ENCODE results near the gene F2RL2.

The F2RL2 gene

GRCh38 chr5:76582230-76583162, 40.7 kb downstream of the F2RL2 start:
- peak in 1 of 2 experiments; percentile 37 for DNase-seq

GRCh38 chr5:76580981-76581380, 42.2 kb downstream of the F2RL2 start:
- DNase-seq, result no peak

GRCh38 chr5:76579166-76579937, 43.9 kb downstream of the F2RL2 start:
- DNase-seq, result peak in 1 of 2 experiments; percentile 36

- no peak for DNase-seq
Measured at GRCh38 chr5:76576996-76577395, 46.2 kb downstream of the F2RL2 start.

GRCh38 chr5:76576450-76576849, 46.8 kb downstream of the F2RL2 start:
- no peak for DNase-seq

GRCh38 chr5:76571559-76571958, 51.6 kb downstream of the F2RL2 start:
- no peak for DNase-seq

GRCh38 chr5:76570153-76570552, 53.0 kb downstream of the F2RL2 start:
- no peak for DNase-seq

All from activated T-cell treated with anti-CD3 and anti-CD28 coated beads, Interleukin-2, amount 50 U/mL, for 48 hours (primary cell).